Ovary (tissue), 9 donors: Measurements from ENCODE around the gene NXF1. TPM values are rescaled to one million over a fixed set of nuclear protein-coding genes. Genes with fewer than 3 reads are reported as not detected.
A peak's percentile ranks its signal among the peaks of the same experiment; 100 is the strongest.
"Not testable (repeated sequence)": the region's sequence is repeated elsewhere in the genome, so short reads cannot be mapped to it uniquely, and the experiment has no call there.

Experiments
- DNase-seq, 5 donors: peaks; one replicate each; pipeline ENCODE4 v3.0.0-alpha.2; 2019 to 2020
- H3K27ac ChIP-seq, 2 donors: fragments of 200-600 bp; one replicate each; pipeline versions ENCODE4 v1.5.1 to v1.8.0; 2019 to 2022
- H3K27me3 ChIP-seq: fragments of 200-600 bp; one replicate; pipeline ENCODE4 v1.8.0; 2022
- H3K36me3 ChIP-seq: fragments of 200-600 bp; sonication (generic); one replicate; pipeline ENCODE4 v1.5.1; 2019
- H3K4me1 ChIP-seq: one replicate; pipeline ENCODE4 v1.8.1; 2013; ENCODE audit warnings: mild to moderate bottlenecking, moderate library complexity; ENCODE audit not compliant: insufficient read depth
- H3K4me3 ChIP-seq: fragments of 200-600 bp; sonication (generic); one replicate; pipeline ENCODE4 v1.5.1; 2017
- H3K9me3 ChIP-seq, 2 donors: fragments of 200-600 bp in 1 of 2; sonication (generic) in 1 of 2; one replicate each; pipeline versions ENCODE4 v1.5.1 to v1.8.1; 2013 to 2019; ENCODE audit warnings: mild to moderate bottlenecking in 1 of 2, moderate library complexity in 1 of 2
- EP300 ChIP-seq: sonication (generic); formaldehyde crosslinking; IDR thresholded peaks from one replicate; pipeline ENCODE4 v1.6.1; 2017; ENCODE audit warnings: antibody characterized with exemption
- POLR2A ChIP-seq: fragments of 450-650 bp; IDR thresholded peaks from one replicate; pipeline ENCODE4 v1.6.1; 2017; ENCODE audit warnings: antibody characterized with exemption, mild to moderate bottlenecking, moderate library complexity
- WGBS, 3 donors: extraction: QIAGEN DNeasy Blood & Tissue Kit in 1 of 3; methylation state at CpG; one replicate each; pipeline versions ENCODE4 v1.1.5 to v1.1.7; 2013 to 2017; 5-methylcytosine and 5-hydroxymethylcytosine counted together
- intact Hi-C, 4 donors: fragments of 100-400 bp; cut with DNase I; formaldehyde crosslinking; loops; one replicate each; pipeline versions ENCODE4 v1.11.0 to v1.15.1; 2022 to 2023
- polyA plus RNA-seq, 2 donors: library from polyadenylated mRNA; stranded (reverse); fragments of 200-250 nt in 1 of 2; fragments of 350-450 nt in 1 of 2; fragmentation: Illumina TruSeq in 1 of 2; extraction: RNeasy Lipid Tissue Mini Kit (QIAGEN cat#74804) in 1 of 2; gene quantifications; one replicate each; pipeline ENCODE4 v1.2.3, GENCODE V29; 2013 to 2014
- total RNA-seq, 7 donors: library from RNA; depleted of rRNA in 2 of 7; stranded (reverse); fragments of >200 nt in 2 of 7; fragmentation: NEBNext Ultra II Directional in 3 of 7; extraction: Animal tissue kit (Norgen Biotek cat#: 25700) in 3 of 7; gene quantifications; one replicate each; pipeline versions ENCODE4 v1.1.0 to v1.2.4, GENCODE V29; 2016 to 2023
- TF ChIP-seq, protein P1 (sequence below), 3 donors: fragments of 450-650 bp in 2 of 3; fragments of 200-600 bp in 1 of 3; IDR thresholded peaks; one replicate each; pipeline versions ENCODE4 v1.5.1 to v1.8.0; 2016 to 2022; ENCODE audit warnings: antibody characterized with exemption in 3 of 3, mild to moderate bottlenecking in 1 of 3
- donor health status: DM: no; HTN: no; CAD: no; lungs with moderate emphysema.
- donor health status: DM: no; HTN: no; CAD: no.
- donor health status: Bipolar disorder and iron deficiency.
- donor health status: DM: yes; HTN: yes; CAD: no.
- donor health status: DM: no; HTN: no; CAD: no.
- donor health status: DM: yes; HTN: yes; CAD: no.

The NXF1 gene
- total and polyA plus RNA-seq, 9 donors, result 48.8 to 125 (median 80.1) TPM

DNA sequence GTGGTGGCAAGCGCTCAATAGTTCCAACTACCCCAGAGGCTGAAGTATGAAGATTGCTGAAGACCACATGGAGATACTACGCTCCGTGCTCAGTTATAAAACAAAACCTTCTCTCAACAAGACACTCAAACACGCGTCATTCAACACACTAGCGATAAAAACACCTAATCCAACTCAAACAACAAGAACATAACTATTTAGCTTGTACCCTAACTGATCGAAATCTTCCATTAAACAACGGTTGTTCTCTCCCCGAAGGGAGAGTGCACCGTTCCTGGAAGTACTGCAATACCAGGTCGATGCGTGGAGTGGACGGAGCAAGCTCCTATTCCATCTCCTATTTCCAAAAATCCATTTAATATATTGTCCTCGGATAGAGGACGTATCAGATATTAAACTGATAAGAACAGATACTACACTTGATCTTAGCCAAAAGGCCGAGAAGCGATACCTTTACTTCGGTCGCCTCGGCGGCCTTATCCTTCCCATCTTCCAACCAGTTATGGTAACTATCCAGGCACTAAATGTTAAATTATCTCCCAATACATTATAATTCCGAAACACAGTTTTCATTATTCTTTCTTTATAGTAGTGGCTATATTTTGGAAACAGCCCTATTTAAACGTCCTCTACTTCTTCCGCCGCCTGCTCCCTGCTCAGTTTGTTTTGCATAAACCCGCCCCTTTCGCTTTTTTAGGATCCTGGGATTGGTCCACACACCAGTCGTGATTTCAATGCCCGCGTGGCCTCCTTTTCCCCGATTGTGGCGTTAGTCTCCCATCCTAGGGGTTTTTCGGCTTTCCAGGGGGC, 36.3 kb upstream of the NXF1 start:
- DNase-seq, result peak; percentile 76 to 89 (median 85)
- TF ChIP-seq, protein P1, sequence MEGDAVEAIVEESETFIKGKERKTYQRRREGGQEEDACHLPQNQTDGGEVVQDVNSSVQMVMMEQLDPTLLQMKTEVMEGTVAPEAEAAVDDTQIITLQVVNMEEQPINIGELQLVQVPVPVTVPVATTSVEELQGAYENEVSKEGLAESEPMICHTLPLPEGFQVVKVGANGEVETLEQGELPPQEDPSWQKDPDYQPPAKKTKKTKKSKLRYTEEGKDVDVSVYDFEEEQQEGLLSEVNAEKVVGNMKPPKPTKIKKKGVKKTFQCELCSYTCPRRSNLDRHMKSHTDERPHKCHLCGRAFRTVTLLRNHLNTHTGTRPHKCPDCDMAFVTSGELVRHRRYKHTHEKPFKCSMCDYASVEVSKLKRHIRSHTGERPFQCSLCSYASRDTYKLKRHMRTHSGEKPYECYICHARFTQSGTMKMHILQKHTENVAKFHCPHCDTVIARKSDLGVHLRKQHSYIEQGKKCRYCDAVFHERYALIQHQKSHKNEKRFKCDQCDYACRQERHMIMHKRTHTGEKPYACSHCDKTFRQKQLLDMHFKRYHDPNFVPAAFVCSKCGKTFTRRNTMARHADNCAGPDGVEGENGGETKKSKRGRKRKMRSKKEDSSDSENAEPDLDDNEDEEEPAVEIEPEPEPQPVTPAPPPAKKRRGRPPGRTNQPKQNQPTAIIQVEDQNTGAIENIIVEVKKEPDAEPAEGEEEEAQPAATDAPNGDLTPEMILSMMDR (IDR thresholded peaks at IDR 0.05), result peak in 1 of 3 donors; percentile 25
- TF ChIP-seq EP300 (peak; percentile 15), POLR2A (peak; percentile 93)
- Histone ChIP-seq H3K36me3 (no peaks in the 10 kb centered on the region), H3K27me3 (no peaks in the 10 kb centered on the region), H3K4me3 (peak overlapping the region; percentile 87), H3K27ac (peak overlapping the region; percentile 95 to 98), H3K4me1 (no peaks in the 10 kb centered on the region), H3K9me3 (no peaks in the 10 kb centered on the region)
- intact Hi-C loops, result loop anchor here in 1 of 4 donors (5.0 kb wide), 1 partner anchor 114 kb away; the partner anchor contains the start of genes HNRNPUL2 and TTC9C
- WGBS, 3 donors, result 0% methylated on average over 33 of the region's 33 CpGs

- H3K4me1 ChIP-seq, H3K27me3 ChIP-seq, H3K9me3 ChIP-seq, H3K36me3 ChIP-seq: not testable (repeated sequence)
- Histone ChIP-seq H3K4me3 (peak overlapping the region; percentile 87), H3K27ac (peak overlapping the region; percentile 95 to 98)
- 0 to 2% (median 1%) methylated on average over 41 of the region's 41 CpGs for WGBS, 3 donors
- TF ChIP-seq POLR2A, result peak; percentile 22
- intact Hi-C loops, result loop anchor here in 1 of 4 donors (5.0 kb wide), 1 partner anchor 114 kb away; the partner anchor contains the start of genes HNRNPUL2 and TTC9C
- DNase-seq, result peak; percentile 75 to 84 (median 78)
Observed at GRCh38 chr11:62840721-62841360, 35.6 kb upstream of the NXF1 start.

DNA sequence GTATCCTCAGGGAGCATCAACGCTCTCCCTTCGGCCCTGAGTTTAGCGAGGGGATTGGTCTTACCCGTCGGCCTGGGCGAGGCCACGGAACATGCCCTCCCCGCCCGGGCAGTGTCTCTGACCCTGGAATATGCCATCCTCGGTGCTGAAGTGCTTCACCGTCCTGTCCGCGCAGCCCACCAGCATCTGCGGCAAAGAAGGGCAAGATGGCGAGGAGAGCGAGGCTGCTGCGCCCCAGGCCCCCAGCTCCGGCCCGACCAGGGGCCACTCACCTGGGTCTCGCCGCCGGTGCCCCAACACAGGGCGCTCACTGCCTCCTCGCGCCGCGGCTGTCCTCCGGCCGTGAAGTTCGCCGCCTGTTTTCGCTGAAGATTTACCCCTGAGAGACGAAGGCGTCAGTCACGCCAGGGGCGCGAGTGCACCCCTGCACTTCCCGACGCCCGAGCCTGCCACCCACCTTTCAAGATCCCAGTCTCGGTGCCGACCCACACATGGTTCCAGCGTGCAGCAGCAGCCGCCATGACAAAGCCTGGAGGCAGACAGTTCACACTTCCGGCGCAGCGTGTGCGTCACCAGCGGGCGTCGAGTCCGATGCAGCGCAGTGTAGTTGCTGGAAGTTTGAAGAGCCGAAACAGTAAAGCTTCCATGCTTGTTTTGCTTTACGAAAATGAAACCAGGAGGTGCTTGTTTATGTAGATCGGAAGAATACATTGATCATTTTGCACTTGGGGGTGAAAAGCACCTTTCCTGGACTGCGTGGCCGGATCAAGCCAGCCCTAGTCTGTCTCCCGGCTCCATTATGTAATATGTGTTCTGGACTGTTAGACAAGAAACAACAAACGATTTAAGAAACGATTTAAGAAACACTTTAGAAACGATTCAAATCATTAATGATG, 34.1 kb upstream of the NXF1 start, which contains the start of gene WDR74:
Gene WDR74 (minus strand): TSS at position 541 of the 896 bp plus-strand sequence. CDS start 20 bp downstream, at position 521.
- Histone ChIP-seq H3K36me3 (no peaks in the 10 kb centered on the region), H3K4me3 (peak within 1 kb of the TSS; percentile 87), H3K9me3 (no peaks in the 10 kb centered on the region), H3K4me1 (no peaks in the 10 kb centered on the region), H3K27ac (peak within 1 kb of the TSS; percentile 95 to 98), H3K27me3 (no peaks in the 10 kb centered on the region)
- intact Hi-C loops, result no loop called here
- 0% methylated on average over 33 to 62 of the region's 62 CpGs for WGBS, 3 donors
- peak; percentile 91 to 95 (median 92) for DNase-seq
- TF ChIP-seq POLR2A (peak; percentile 94), EP300 (no peak)

DNA sequence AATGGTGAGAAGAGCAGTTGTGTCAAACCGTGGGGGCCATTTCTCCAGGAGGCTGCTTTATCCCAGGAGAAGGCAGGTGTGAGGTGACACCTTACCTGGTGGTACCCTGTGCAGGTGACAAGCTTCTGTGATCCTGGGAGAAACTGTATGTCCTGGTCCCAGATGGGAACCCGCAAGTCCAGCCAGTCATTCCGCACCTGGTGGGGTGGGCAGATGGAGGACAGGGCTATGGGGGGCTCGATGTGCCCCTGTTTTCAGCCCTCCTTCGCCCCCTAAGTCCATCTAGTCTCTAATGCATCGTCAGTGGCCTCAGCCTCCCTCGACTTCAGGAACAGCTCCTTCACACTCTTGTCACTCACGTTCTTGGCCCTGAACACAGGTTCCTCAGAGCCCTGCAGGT, 30.1 kb upstream of the NXF1 start:
- Histone ChIP-seq H3K36me3 (no peaks in the 10 kb centered on the region), H3K4me3 (no peak overlapping the region), H3K27ac (no peak overlapping the region), H3K27me3 (no peaks in the 10 kb centered on the region), H3K4me1 (peaks cover 3% of the 10 kb centered on the region), H3K9me3 (no peaks in the 10 kb centered on the region)
- DNase-seq, result no peak
- intact Hi-C loops, result no loop called here
- WGBS, 3 donors, result 77 to 87% (median 82%) methylated on average over 8 of the region's 8 CpGs
- TF ChIP-seq, protein P1 (IDR thresholded peaks at IDR 0.05), result no peak
- TF ChIP-seq POLR2A (no peak), EP300 (no peak)
